ENCODE measurements around the gene IGFBP1. TPM values are rescaled to one million over a fixed set of nuclear protein-coding genes. Genes with fewer than 3 reads are reported as not detected.

The IGFBP1 gene
- total and polyA plus RNA-seq, 8 donors = 0.11 to 0.19 (median 0.12) TPM; not detected in 5

GRCh38 chr7:45920502-45921380 is 32.5 kb downstream of the IGFBP1 start, which contains the start of gene IGFBP3:
IGFBP3 (minus strand) TSS chr7:45921272; CDS start chr7:45921140, 132 bp downstream.
- peak; percentile 40 to 81 (median 66) for DNase-seq
- Histone ChIP-seq H3K36me3 (no peaks in the 10 kb centered on the region), H3K27ac (no peak within 1 kb of the TSS), H3K27me3 (peaks cover 0 to 14% (median 2%) of the 10 kb centered on the region in 4 donors), H3K4me3 (peak within 1 kb of the TSS; percentile 22 to 45 (median 32)), H3K9me3 (no peaks in the 10 kb centered on the region), H3K4me1 (peaks cover 0 to 36% (median 11%) of the 10 kb centered on the region in 3 donors)
- TF ChIP-seq CTCF (IDR thresholded peaks at IDR 0.05) = no peak
- ATAC-seq = peak; percentile 28 to 72 (median 65)
- intact Hi-C loops (cut with DNase I) = loop anchor here in 1 of 3 donors (10.0 kb wide), 1 partner anchor 434 kb away; no protein-coding TSS in a partner anchor
- 1% methylated on average over 101 to 111 of the region's 111 CpGs for WGBS, 2 donors
- no peak for FAIRE-seq

- no peak for TF ChIP-seq CTCF (IDR thresholded peaks at IDR 0.05)
- Histone ChIP-seq H3K4me3 (peak overlapping the region in 3 of 4 donors; percentile 24 to 45 (median 39)), H3K36me3 (no peaks in the 10 kb centered on the region), H3K27me3 (peaks cover 0 to 14% (median 2%) of the 10 kb centered on the region in 4 donors), H3K27ac (no peak overlapping the region), H3K9me3 (no peaks in the 10 kb centered on the region), H3K4me1 (peaks cover 0 to 36% (median 11%) of the 10 kb centered on the region in 3 donors)
- ATAC-seq = no peak
- intact Hi-C loops (cut with DNase I) = loop anchor here in 1 of 3 donors (10.0 kb wide), 1 partner anchor 433 kb away; no protein-coding TSS in a partner anchor
- no peak for FAIRE-seq
- peak in 2 of 6 donors; percentile 61 to 79 for DNase-seq
- 4% methylated on average over 23 to 31 of the region's 31 CpGs for WGBS, 2 donors
These were observed 33.1 kb downstream of the IGFBP1 start for GRCh38 chr7:45921381-45921698.

GRCh38 chr7:45921699-45922519 is 33.6 kb downstream of the IGFBP1 start:
- WGBS, 2 donors = 8 to 10% methylated on average over 36 of the region's 36 CpGs
- peak in 3 of 4 donors; percentile 29 to 58 (median 47) for ATAC-seq
- H3K4me3 ChIP-seq = peak overlapping the region in 1 of 4 donors; percentile 45
- peak in 4 of 6 donors; percentile 13 to 65 (median 42) for DNase-seq
- H3K36me3 ChIP-seq = no peaks in the 10 kb centered on the region
- peaks cover 0 to 36% (median 11%) of the 10 kb centered on the region in 3 donors for H3K4me1 ChIP-seq
- intact Hi-C loops (cut with DNase I) = loop anchor here in 1 of 3 donors (10.0 kb wide), 1 partner anchor 433 kb away; no protein-coding TSS in a partner anchor
- FAIRE-seq = no peak
- H3K27ac ChIP-seq = no peak overlapping the region
- H3K27me3 ChIP-seq = peaks cover 0 to 14% (median 2%) of the 10 kb centered on the region in 4 donors
- no peaks in the 10 kb centered on the region for H3K9me3 ChIP-seq
- peak; percentile 22 to 55 (median 42) for TF ChIP-seq CTCF (IDR thresholded peaks at IDR 0.05)

- Histone ChIP-seq H3K36me3 (no peaks in the 10 kb centered on the region), H3K27ac (no peak overlapping the region), H3K9me3 (no peaks in the 10 kb centered on the region), H3K27me3 (peaks cover 0 to 14% (median 2%) of the 10 kb centered on the region in 4 donors), H3K4me3 (peak overlapping the region in 1 of 4 donors; percentile 22), H3K4me1 (peaks cover 0 to 36% (median 11%) of the 10 kb centered on the region in 3 donors)
- WGBS, 2 donors = 9 to 14% methylated on average over 11 of the region's 11 CpGs
- intact Hi-C loops (cut with DNase I) = loop anchor here in 1 of 3 donors (10.0 kb wide), 1 partner anchor 432 kb away; no protein-coding TSS in a partner anchor
- no peak for ATAC-seq
- FAIRE-seq = no peak
- TF ChIP-seq CTCF (IDR thresholded peaks at IDR 0.05) = no peak
- DNase-seq = no peak
These were observed 34.5 kb downstream of the IGFBP1 start for GRCh38 chr7:45922810-45923209.

All from pancreas (tissue), 10 donors.